ENCODE measurements around the gene GABRE.
"Not testable (repeated sequence)": the region's sequence is repeated elsewhere in the genome, so short reads cannot be mapped to it uniquely, and the experiment has no call there.

GABRE gene

DNA sequence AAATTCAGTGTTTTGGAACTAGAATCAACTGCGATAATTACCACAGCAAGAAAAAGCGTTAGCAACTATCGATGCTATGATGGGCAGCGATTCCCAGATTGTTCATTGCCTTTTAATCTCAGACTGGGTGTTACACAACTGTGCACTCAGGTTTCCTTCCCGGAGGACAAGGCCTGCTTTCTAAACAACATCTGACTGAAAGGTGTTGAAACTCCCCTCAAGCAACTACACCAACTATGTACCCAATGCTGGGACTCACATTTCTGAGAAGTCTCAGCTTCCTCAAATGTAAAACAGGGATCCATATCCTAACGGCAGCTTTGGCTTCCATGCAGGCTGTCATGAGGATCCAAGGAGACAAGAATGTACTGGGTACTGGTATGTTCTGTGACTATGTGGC lies 8.2 kb downstream of the GABRE start:
- DNase-seq, result no peak

DNA sequence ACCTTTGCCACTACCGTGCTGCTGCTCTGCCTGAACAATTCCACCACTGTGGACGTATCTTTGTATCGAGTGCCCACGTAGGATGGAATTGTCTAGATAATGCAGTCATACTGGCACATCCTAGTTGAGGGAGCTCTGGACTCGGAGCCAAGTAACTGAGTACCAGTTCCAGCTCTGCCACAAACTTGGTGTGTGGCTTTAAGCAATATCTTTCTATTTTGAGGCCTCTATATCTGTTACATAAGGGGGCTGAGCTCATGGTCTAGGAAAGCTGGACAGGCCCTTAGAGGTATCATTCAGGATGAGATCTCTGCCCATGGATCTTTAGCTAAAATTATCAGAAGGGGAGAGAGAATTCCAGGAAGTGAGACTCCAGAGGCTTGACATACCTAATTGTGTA lies 12.4 kb downstream of the GABRE start:
- no peak for DNase-seq

DNA sequence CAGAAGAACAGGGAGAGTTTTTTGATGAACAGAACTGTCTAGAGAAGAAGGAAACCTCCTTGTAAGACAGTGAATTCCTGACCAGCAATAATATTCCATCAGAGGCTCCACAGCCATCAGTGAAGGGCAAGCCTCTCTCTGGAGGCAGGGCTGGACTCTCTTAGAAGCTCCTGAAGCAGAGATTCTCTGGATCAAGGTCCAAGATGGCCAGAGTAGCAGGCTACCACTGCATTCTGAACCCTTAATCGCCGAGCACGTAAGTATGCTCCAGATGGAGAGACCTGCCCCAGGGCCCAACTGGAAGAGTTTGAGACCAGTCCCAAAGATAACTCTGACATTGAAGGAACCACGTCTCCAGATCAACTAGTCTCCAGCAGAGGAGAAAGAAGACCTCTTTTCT lies 16.4 kb downstream of the GABRE start:
- no peak for DNase-seq

- no peak for DNase-seq
These were observed 19.7 kb downstream of the GABRE start for GRCh38 chrX:151954730-151955129.

GRCh38 chrX:151938172-151938571 lies 36.3 kb downstream of the GABRE start:
- DNase-seq, result no peak

GRCh38 chrX:151935358-151935757 lies 39.1 kb downstream of the GABRE start:
- no peak for DNase-seq

GRCh38 chrX:151929126-151929525 lies 45.4 kb downstream of the GABRE start:
- DNase-seq, result no peak

GRCh38 chrX:151923648-151924047 lies 50.8 kb downstream of the GABRE start:
- DNase-seq, result no peak

DNA sequence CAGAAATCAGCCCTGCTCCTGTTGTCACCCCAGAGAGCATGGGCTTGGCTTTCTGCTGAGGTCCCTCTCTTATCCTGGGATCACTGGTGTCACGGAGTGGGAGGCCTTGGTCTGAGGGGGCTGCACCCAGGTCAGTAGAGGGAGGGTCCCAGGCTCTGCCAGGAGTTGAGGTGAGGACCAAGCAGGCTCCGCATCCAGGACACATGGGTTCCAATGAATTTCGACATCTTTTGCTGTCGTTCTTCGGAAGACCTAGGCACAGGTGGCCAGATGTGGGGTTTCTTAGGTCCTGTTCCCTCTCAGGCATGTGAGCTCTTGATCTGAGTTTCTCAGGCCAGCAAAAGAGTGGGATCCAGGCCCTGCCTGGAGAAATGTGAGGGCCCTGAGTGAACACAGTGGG lies 51.8 kb downstream of the GABRE start:
- no peak for DNase-seq

- DNase-seq, result no peak
These were observed 52.6 kb downstream of the GABRE start for GRCh38 chrX:151921866-151922265.

GRCh38 chrX:151921292-151921691 lies 53.2 kb downstream of the GABRE start:
- no peak for DNase-seq

GRCh38 chrX:151920530-151920929 lies 53.9 kb downstream of the GABRE start:
- DNase-seq, result no peak

- DNase-seq, result no peak
These were observed 54.4 kb downstream of the GABRE start for GRCh38 chrX:151920101-151920500.

DNA sequence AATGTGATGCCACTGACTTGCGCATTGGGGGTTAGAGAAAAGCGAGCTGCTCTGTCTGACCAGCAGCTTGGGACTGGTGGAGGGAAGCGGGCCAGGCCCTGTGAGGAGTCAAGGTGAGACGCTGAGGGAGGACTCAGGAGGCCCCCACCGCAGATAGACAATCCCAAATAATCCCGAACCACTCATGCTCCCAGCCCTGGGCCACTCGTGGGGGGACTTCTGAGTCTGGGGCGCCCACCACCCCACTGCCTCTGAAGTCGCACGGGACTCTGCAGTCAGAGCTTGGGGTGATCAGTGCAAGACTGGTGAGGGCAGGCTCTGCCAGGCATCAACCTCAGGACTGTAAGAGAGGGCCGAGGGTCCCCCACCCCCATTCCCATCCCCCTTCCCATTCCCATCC lies 54.9 kb downstream of the GABRE start:
- DNase-seq, result no peak

DNA sequence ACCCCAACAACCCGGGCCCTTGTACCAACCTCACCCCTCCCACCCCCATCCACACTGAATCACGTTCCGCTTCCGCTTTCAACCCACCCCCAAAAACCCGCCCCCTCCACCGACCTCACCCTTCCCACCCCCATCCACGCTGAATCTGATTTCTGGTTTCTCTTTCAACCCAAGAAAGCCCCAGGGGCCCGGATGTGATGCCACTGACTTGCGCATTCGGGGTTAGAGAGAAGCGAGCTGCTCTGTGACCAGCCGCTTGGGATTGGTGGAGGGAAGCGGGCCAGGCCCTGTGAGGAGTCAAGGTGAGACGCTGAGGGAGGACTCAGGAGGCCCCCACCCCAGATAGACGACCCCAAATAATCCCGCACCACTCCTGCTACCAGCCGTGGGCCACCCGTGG lies 55.7 kb downstream of the GABRE start:
- DNase-seq, result not testable (repeated sequence)

DNA sequence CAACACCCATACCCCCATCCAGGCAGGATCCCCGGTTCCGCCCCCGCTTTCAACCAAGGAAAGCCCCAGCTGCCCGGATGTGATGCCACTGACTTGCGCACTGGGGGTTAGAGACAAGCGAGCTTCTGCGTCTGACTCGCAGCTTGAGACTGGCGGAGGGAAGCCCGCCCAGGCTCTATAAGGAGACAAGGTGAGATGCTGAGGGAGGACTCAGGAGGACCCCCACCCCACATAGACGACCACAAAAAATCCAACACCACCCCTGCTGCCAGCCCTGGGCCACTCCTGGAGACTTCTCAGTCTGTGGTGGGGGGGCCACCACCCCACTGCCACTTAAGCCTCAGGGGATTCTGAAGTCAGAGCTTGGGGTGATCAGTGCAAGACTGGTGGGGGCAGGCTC lies 61.7 kb downstream of the GABRE start, which contains the start of gene MAGEA4:
MAGEA4 (plus strand) TSS at position 110 of the 400 bp plus-strand sequence. CDS start 10,776 bp downstream, outside the sequence.
- no peak for DNase-seq

- no peak for DNase-seq
These were observed 62.3 kb downstream of the GABRE start for GRCh38 chrX:151912221-151912620.

- DNase-seq, result no peak
These were observed 69.5 kb downstream of the GABRE start for GRCh38 chrX:151904989-151905388.
